GM10248 (cell line): Measurements from ENCODE around the gene RANBP17.

Source experiments
- CTCF ChIA-PET: fragments of 300-600 bp; sonication (Branson Sonifier 250); formaldehyde crosslinking; extraction: SDS; loops from one replicate; lab custom pipeline; 2021; ENCODE audit warnings: antibody characterized with exemption; lab: Yijun Ruan, JAX
- POLR2A ChIA-PET: fragments of 350-650 bp; sonication (Branson Sonifier 250); formaldehyde crosslinking; extraction: SDS; loops from one replicate; lab custom pipeline; 2020; ENCODE audit warnings: antibody characterized with exemption; lab: Yijun Ruan, JAX
- DNase-seq: peaks from one replicate; pipeline ENCODE4 v3.0.0; 2012; ENCODE audit errors: extremely low spot score
- TF ChIP-seq, protein P1 (sequence below): IDR thresholded peaks from 2 replicates; pipeline ENCODE4 v1.5.1; 2012; ENCODE audit warnings: mild to moderate bottlenecking, low read depth; ENCODE audit errors: extremely low read depth, missing control alignments, control extremely low read depth

RANBP17 gene

DNA sequence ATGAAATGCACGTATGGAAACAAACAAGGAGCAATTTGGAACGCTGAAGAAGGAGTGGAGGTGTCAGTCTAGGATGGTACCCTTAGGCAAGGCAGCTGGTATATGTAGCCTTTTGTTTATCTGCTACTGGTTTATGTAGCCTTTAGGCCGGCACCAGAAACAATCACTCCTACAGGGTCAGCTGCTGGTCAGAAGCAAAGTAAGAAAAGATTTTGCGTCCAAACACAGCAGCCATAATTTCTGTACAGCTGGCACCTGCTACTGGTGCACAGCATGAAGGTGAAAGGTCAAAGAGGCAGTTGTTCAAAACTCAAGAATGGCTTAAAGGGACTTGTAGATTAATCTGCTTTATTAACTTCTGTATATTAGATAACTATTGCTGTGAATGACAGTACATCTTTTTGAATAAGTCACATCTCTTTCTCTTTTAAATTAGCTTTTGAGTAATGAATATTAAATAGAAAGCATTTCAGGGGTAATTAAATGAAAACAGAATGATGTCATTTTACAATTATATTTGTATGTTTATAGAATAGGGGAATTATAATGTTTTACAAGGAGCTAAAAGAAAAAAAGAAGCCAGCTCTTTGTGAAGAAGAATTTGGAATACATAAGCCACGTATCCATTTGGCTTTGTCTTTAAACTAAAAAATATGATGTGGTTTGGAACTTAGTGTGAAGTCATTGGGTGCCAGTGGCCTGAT, 414.2 kb downstream of the RANBP17 start:
- TF ChIP-seq, protein P1, sequence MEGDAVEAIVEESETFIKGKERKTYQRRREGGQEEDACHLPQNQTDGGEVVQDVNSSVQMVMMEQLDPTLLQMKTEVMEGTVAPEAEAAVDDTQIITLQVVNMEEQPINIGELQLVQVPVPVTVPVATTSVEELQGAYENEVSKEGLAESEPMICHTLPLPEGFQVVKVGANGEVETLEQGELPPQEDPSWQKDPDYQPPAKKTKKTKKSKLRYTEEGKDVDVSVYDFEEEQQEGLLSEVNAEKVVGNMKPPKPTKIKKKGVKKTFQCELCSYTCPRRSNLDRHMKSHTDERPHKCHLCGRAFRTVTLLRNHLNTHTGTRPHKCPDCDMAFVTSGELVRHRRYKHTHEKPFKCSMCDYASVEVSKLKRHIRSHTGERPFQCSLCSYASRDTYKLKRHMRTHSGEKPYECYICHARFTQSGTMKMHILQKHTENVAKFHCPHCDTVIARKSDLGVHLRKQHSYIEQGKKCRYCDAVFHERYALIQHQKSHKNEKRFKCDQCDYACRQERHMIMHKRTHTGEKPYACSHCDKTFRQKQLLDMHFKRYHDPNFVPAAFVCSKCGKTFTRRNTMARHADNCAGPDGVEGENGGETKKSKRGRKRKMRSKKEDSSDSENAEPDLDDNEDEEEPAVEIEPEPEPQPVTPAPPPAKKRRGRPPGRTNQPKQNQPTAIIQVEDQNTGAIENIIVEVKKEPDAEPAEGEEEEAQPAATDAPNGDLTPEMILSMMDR = no peak
- CTCF ChIA-PET = interaction anchor here (1.2 kb wide), 1 partner anchor 20 kb away, joined by 3 read pairs; no protein-coding TSS in a partner anchor
- DNase-seq = no peak
- POLR2A ChIA-PET = no interaction called here

DNA sequence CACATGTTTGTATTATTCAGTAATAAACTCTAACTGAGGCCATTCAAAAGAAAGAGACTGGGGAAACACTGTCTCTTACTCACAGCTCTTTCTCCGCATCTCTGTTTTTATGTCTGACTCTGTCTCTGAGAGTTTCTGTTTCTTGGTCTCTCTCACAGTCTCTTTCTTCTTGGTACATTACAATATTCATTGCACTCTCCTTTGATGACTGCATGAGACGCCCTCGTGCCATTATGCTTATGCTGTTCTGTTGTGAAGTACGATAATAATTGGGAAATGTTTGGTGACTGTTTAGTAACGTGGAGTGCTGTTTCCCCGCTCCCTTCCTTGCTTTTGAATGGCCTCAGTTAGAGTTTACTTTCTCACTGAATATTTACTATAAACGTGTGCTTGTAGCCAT, 421.9 kb downstream of the RANBP17 start:
- TF ChIP-seq, protein P1 = no peak
- DNase-seq = no peak
- ChIA-PET POLR2A (no interaction called here), CTCF (interaction anchor here (1.5 kb wide), 1 partner anchor 9 kb away, joined by 4 read pairs; no protein-coding TSS in a partner anchor)

DNA sequence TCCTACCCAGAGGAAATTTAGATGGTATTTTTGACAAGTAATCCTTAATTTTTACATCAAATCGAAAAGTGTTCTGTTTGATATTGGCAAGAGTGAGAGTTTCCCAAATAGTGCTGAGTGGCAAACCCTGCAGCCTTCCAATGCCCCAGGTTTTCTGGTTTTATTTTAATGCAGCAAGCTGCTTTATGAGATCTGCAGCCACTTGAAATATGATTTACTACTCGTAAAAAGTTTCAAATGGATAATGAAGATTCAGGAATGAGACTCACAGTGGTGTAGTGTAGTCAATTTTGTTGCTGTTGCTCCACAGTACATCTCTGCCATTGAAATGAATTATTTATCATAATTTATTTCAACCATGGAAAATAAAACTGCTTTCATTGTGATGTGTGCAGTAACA, 423.6 kb downstream of the RANBP17 start:
- CTCF ChIA-PET = no interaction called here

DNA sequence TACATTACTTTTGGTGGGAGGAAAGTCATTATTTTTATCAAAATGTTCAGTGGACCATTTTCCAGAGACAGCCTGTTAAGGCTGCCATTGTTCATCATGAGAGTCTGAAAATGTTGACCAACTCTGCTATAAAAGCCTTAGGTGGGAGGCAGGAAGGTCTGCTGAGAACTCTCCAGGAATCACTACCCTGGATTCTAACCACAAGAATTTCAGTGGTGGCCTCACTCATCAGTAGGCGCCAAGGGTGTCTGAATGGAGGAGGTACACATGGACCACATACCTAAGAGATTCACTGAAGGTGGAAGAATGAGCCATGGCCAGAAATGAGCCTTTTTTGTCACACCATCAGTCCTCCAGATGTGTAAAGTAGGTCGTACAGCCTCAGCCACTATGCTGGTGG, 426.2 kb downstream of the RANBP17 start:
- ChIA-PET POLR2A (no interaction called here), CTCF (no interaction called here)
- TF ChIP-seq, protein P1 = no peak
- DNase-seq = no peak

More for the DNA sequence above, 423.6 kb downstream of the RANBP17 start:
- TF ChIP-seq, protein P1 = no peak
- DNase-seq = no peak
- POLR2A ChIA-PET = no interaction called here

DNA sequence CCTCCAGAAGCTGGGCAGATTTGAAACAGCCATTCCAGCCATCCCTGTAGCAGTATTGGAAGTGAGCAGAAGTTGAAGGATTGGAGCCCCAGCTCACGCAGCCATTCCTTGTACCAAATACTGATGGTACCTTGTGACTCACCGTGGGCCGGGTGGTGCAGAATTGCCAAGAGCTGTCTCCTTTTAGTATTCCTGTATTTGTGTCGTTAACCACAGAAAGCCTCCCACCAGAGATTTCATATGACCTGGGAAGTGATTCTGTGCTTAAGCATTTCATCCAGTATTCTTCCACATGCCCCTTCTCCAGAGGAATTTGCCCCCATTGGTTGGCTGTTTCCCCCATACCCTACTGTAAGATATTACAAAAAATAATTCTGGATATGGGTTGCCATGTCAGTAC, 429.6 kb downstream of the RANBP17 start:
- TF ChIP-seq, protein P1 = no peak

DNA sequence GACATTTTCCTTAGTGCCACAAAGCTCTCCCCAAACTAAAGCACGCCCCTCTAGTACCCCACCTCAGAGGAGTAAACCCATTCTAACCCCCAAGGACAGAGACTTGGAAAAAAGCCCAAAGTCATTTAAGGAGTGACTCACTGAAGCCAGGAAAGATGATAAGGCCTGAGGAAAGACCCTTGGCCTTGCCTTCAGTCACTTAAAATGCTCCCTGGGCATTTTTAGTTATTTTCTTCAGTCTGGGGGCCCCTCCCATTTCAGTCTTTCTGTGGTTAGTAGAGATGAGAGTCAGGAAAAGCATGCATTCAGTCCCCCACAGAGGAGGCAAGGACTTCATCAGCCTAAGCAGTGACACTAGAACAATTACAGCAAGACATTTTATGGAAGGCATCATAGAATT, 433.5 kb downstream of the RANBP17 start:
- DNase-seq = no peak
- TF ChIP-seq, protein P1 = no peak
- ChIA-PET POLR2A (no interaction called here), CTCF (interaction anchor here (1.0 kb wide), 1 partner anchor 47 kb away, joined by 3 read pairs; no protein-coding TSS in a partner anchor)

More for the DNA sequence above, 429.6 kb downstream of the RANBP17 start:
- POLR2A ChIA-PET = no interaction called here
- CTCF ChIA-PET = no interaction called here
- no peak for DNase-seq
